Heart left ventricle (tissue), 13 donors: ENCODE results near the gene ALDH18A1.

Experiments
- POLR2A ChIP-seq, 2 donors: fragments of 450-650 bp; IDR thresholded peaks; one replicate each; pipeline ENCODE4 v1.6.1; 2017; ENCODE audit warnings: antibody characterized with exemption in 2 of 2, mild to moderate bottlenecking in 2 of 2, moderate library complexity in 2 of 2
- TF ChIP-seq, protein P1 (sequence below), 12 donors: fragments of 200-600 bp; sonication (generic) in 4 of 12; IDR thresholded peaks; one replicate each; pipeline versions ENCODE4 v1.5.0 to v1.8.0; 2018 to 2022; ENCODE audit warnings: antibody characterized with exemption in 12 of 12, mild to moderate bottlenecking in 5 of 12
- donor health status: ischemic (EF 13 %, LVEDD 7.1; RV severe dilation, severe dysfunction).
- donor health status: DM: no; HTN: yes; CAD: no.
- donor health status: DM: no; HTN: no; CAD: no.
- donor health status: ischemic (EF 25% LVEDD 6.9; RV normal size, moderate dysfunction).
- donor health status: ischemic (EF 25% LVEDD 5.7; RV mildly dilated, moderate dysfunction).
- donor health status: ischemic (EF 35%, LVEDD 5.7; RV mildly dilated, moderate dysfunction).
- donor health status: nonischemic (EF 11% LVEDD 7.7; RV severe dilation, severe dysfunction).
- donor health status: DM: yes; HTN: yes; CAD: no.
- donor health status: PGD.
- donor health status: ischemic (EF 29% LVEDD 5.4; RV normal size, mild dysfunction).
- donor health status: nonischemic (EF 23%, LVEDD 6.1; RV moderate dilation, normal function).

DNA sequence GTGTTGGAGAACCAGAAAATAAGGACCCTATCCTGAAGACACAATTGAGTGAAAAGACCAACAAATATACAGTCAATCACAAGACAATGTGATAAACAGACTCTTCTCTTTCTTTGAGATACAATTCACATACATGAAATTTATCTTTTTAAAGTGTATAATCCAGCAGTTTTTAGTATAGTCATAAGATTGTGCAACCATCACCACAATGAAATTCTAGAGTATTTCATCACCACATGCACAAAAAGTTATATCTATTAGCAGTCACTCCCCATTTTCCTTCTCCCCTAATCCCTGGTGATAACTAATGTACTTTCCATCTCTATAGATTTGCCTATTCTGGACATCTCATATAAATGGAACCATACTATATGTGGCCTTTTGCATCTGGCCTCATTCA is 87.1 kb downstream of the ALDH18A1 start:
- TF ChIP-seq, protein P1, sequence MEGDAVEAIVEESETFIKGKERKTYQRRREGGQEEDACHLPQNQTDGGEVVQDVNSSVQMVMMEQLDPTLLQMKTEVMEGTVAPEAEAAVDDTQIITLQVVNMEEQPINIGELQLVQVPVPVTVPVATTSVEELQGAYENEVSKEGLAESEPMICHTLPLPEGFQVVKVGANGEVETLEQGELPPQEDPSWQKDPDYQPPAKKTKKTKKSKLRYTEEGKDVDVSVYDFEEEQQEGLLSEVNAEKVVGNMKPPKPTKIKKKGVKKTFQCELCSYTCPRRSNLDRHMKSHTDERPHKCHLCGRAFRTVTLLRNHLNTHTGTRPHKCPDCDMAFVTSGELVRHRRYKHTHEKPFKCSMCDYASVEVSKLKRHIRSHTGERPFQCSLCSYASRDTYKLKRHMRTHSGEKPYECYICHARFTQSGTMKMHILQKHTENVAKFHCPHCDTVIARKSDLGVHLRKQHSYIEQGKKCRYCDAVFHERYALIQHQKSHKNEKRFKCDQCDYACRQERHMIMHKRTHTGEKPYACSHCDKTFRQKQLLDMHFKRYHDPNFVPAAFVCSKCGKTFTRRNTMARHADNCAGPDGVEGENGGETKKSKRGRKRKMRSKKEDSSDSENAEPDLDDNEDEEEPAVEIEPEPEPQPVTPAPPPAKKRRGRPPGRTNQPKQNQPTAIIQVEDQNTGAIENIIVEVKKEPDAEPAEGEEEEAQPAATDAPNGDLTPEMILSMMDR (IDR thresholded peaks at IDR 0.05): no peak
- TF ChIP-seq POLR2A (IDR thresholded peaks at IDR 0.05): no peak
